GM23248 (cell line): Measurements from ENCODE around the gene DCD. TPM values are rescaled to one million over a fixed set of nuclear protein-coding genes. Genes with fewer than 3 reads are reported as not detected.

Experiments used
- DNase-seq: peaks from one replicate; pipeline ENCODE4 v3.0.0-alpha.2; 2015
- H2AFZ ChIP-seq: fragments of 200-600 bp; sonication (generic); 2 replicates; pipeline ENCODE4 v1.6.1; 2016; ENCODE audit warnings: antibody characterized with exemption
- H3F3A ChIP-seq: fragments of 200-600 bp; sonication (generic); 2 replicates; pipeline ENCODE4 v1.6.1; 2016; ENCODE audit warnings: mild to moderate bottlenecking, antibody characterized with exemption, mixed run types; ENCODE audit not compliant: insufficient read depth
- H3K27ac ChIP-seq: fragments of 200-600 bp; sonication (generic); 2 replicates; pipeline ENCODE4 v1.5.1; 2016; ENCODE audit warnings: mild to moderate bottlenecking
- H3K27me3 ChIP-seq: fragments of 200-600 bp; sonication (generic); replicated peaks from 2 replicates; pipeline ENCODE4 v1.6.1; 2016; ENCODE audit warnings: mild to moderate bottlenecking; ENCODE audit not compliant: insufficient read depth
- H3K36me3 ChIP-seq: fragments of 200-600 bp; sonication (generic); 2 replicates; pipeline ENCODE4 v1.6.1; 2016; ENCODE audit warnings: low read depth, mild to moderate bottlenecking
- H3K4me1 ChIP-seq: fragments of 200-600 bp; sonication (generic); 2 replicates; pipeline ENCODE4 v1.6.1; 2016; ENCODE audit warnings: mild to moderate bottlenecking; ENCODE audit not compliant: insufficient read depth
- H3K4me2 ChIP-seq: fragments of 200-600 bp; sonication (generic); one replicate; pipeline ENCODE4 v1.6.1; 2016; ENCODE audit warnings: mild to moderate bottlenecking; ENCODE audit not compliant: unreplicated experiment
- H3K4me3 ChIP-seq: fragments of 200-600 bp; sonication (generic); 2 replicates; pipeline ENCODE4 v1.5.1; 2016; ENCODE audit warnings: mild to moderate bottlenecking
- H3K79me2 ChIP-seq: fragments of 200-600 bp; sonication (generic); 2 replicates; pipeline ENCODE4 v1.6.1; 2016; ENCODE audit warnings: mild to moderate bottlenecking; ENCODE audit not compliant: insufficient read depth
- H3K9ac ChIP-seq: fragments of 200-600 bp; sonication (generic); 2 replicates; pipeline ENCODE4 v1.6.1; 2016; ENCODE audit warnings: mild to moderate bottlenecking
- H3K9me2 ChIP-seq: fragments of 200-600 bp; sonication (generic); 2 replicates; pipeline ENCODE4 v1.6.1; 2016; ENCODE audit warnings: mixed run types, mild to moderate bottlenecking, moderate library complexity; ENCODE audit not compliant: insufficient read depth
- H3K9me3 ChIP-seq: fragments of 200-600 bp; sonication (generic); one replicate; pipeline ENCODE4 v1.6.1; 2017; ENCODE audit warnings: low read depth
- H4K20me1 ChIP-seq: fragments of 200-600 bp; sonication (generic); 2 replicates; pipeline ENCODE4 v1.6.0; 2016; ENCODE audit not compliant: insufficient read depth
- EZH2 ChIP-seq: fragments of 200-600 bp; sonication (generic); IDR thresholded peaks from 2 replicates; pipeline ENCODE4 v1.6.1; 2018; ENCODE audit warnings: antibody characterized with exemption, mild to moderate bottlenecking; ENCODE audit not compliant: insufficient read depth, poor library complexity, severe bottlenecking
- EZH2phosphoT487 ChIP-seq: fragments of 200-600 bp; sonication (generic); IDR thresholded peaks from 2 replicates; pipeline ENCODE4 v1.6.1; 2018; ENCODE audit warnings: antibody characterized with exemption, moderate library complexity, mild to moderate bottlenecking, low read depth; ENCODE audit not compliant: insufficient read depth
- WGBS, 2 experiments: methylation state at CpG; one replicate each; pipeline ENCODE4 v1.1.6; 2015 to 2017; ENCODE audit warnings: low lambda C conversion rate in 2 of 2, low coverage in 1 of 2; ENCODE audit errors: missing lambda C conversion rate in 2 of 2; 5-methylcytosine and 5-hydroxymethylcytosine counted together
- in situ Hi-C: fragments of 300-500 bp; cut with MboI; formaldehyde crosslinking; loops from 2 replicates; pipeline ENCODE4 v1.15.0; 2020
- polyA plus RNA-seq: library from polyadenylated mRNA; unstranded; fragments of >200 nt; fragmentation: Nextera tagmentation; extraction: Ambion mirVana; gene quantifications from 2 replicates; pipeline ENCODE4 v1.2.1, GENCODE V29; 2016
- total RNA-seq: library from RNA; depleted of rRNA; stranded (reverse); fragments of >200 nt; shearing (Covaris generic); gene quantifications from 2 replicates; pipeline ENCODE4 v1.2.3, GENCODE V29; 2014; rRNA removed

The DCD gene
- total and polyA plus RNA-seq, 2 experiments from 2014 or later, result not detected

- H2AFZ ChIP-seq, result no peak overlapping the region
- in situ Hi-C loops, result no loop called here
Measured at GRCh38 chr12:54596526-54596946, 51.6 kb downstream of the DCD start.

GRCh38 chr12:54595471-54595870, 52.7 kb downstream of the DCD start:
- Histone ChIP-seq H3K9me2 (no peaks in the 10 kb centered on the region), H3K27me3 (peaks cover 25% of the 10 kb centered on the region), H3K9me3 (no peaks in the 10 kb centered on the region), H3K27ac (no peak overlapping the region), H3K9ac (no peak overlapping the region), H3K4me2 (no peak overlapping the region), H3K79me2 (no peaks in the 10 kb centered on the region), H4K20me1 (no peaks in the 10 kb centered on the region), H3K4me3 (no peak overlapping the region), H3K36me3 (no peaks in the 10 kb centered on the region), H2AFZ (no peak overlapping the region), H3K4me1 (no peaks in the 10 kb centered on the region), H3F3A (no peaks in the 10 kb centered on the region)
- TF ChIP-seq EZH2, result no peak
- TF ChIP-seq EZH2phosphoT487, result no peak
- in situ Hi-C loops, result no loop called here
- 47 to 63% methylated on average over 3 of the region's 3 CpGs for WGBS, 2 experiments
- DNase-seq, result no peak

More at GRCh38 chr12:54596526-54596946, 51.6 kb downstream of the DCD start:
- Histone ChIP-seq H3K9ac (no peak overlapping the region), H3K4me1 (no peaks in the 10 kb centered on the region), H3K27ac (no peak overlapping the region), H3K79me2 (no peaks in the 10 kb centered on the region), H3F3A (no peaks in the 10 kb centered on the region), H3K36me3 (no peaks in the 10 kb centered on the region), H4K20me1 (no peaks in the 10 kb centered on the region), H3K27me3 (peaks cover 22% of the 10 kb centered on the region), H3K9me2 (no peaks in the 10 kb centered on the region), H3K4me3 (no peak overlapping the region), H3K9me3 (no peaks in the 10 kb centered on the region), H3K4me2 (no peak overlapping the region)
- WGBS, 2 experiments, result 12 to 18% methylated on average over 3 of the region's 3 CpGs
- TF ChIP-seq EZH2phosphoT487 (no peak), EZH2 (no peak)
- peak; percentile 73 for DNase-seq

Other genes starting within 250 kb of the DCD start
- 496 and 541 TPM in 2 replicates for gene ITGA5, start 229.1 kb downstream of the DCD start, total RNA-seq
- gene ITGA5, start 229.1 kb downstream of the DCD start, polyA plus RNA-seq, result 402 and 416 TPM in 2 replicates
- not detected in 2 replicates for gene GTSF1, start 174.8 kb downstream of the DCD start, total RNA-seq
- 0.29 TPM in 1 of 2 replicates, not detected in the other for gene GTSF1, start 174.8 kb downstream of the DCD start, polyA plus RNA-seq
- not detected in 2 replicates for gene NCKAP1L, start 150.6 kb downstream of the DCD start, total RNA-seq
- 0.10 and 0.11 TPM in 2 replicates for gene NCKAP1L, start 150.6 kb downstream of the DCD start, polyA plus RNA-seq
- gene PDE1B, start 98.8 kb downstream of the DCD start, total RNA-seq, result not detected in 2 replicates
- not detected in 2 replicates for gene PDE1B, start 98.8 kb downstream of the DCD start, polyA plus RNA-seq
- gene PPP1R1A, start 59.7 kb downstream of the DCD start, total RNA-seq, result not detected in 2 replicates
- not detected in 2 replicates for gene PPP1R1A, start 59.7 kb downstream of the DCD start, polyA plus RNA-seq
- gene LACRT, start 13.5 kb downstream of the DCD start, total RNA-seq, result not detected in 2 replicates
- not detected in 2 replicates for gene LACRT, start 13.5 kb downstream of the DCD start, polyA plus RNA-seq
- gene MUCL1, start 206.2 kb upstream of the DCD start, total RNA-seq, result not detected in 2 replicates
- gene MUCL1, start 206.2 kb upstream of the DCD start, polyA plus RNA-seq, result not detected in 2 replicates